ENCODE results near the gene SMAD6.

SMAD6 gene

DNA sequence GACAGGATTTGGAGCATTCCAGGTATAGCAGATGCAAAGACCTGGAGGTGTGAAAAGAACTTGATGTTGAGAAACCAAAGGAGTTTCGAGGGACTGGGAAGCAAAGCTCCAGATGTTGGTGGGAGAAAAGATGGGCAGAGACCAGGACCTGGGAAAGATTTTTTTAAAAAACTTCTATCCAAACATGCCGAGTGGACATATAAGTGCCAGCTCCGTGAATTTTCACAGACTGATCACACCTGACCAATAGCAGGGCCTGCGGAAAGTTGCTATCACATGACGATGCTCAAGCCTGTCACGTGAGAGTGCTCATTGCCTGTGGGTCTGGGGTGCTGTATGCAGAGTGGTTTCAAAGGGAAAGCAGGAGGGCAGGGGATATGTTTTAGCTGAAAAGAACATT is 19.9 kb downstream of the SMAD6 start:
- no peak for DNase-seq

- DNase-seq, result no peak
These were observed 20.9 kb downstream of the SMAD6 start for GRCh38 chr15:66722757-66723540.

DNA sequence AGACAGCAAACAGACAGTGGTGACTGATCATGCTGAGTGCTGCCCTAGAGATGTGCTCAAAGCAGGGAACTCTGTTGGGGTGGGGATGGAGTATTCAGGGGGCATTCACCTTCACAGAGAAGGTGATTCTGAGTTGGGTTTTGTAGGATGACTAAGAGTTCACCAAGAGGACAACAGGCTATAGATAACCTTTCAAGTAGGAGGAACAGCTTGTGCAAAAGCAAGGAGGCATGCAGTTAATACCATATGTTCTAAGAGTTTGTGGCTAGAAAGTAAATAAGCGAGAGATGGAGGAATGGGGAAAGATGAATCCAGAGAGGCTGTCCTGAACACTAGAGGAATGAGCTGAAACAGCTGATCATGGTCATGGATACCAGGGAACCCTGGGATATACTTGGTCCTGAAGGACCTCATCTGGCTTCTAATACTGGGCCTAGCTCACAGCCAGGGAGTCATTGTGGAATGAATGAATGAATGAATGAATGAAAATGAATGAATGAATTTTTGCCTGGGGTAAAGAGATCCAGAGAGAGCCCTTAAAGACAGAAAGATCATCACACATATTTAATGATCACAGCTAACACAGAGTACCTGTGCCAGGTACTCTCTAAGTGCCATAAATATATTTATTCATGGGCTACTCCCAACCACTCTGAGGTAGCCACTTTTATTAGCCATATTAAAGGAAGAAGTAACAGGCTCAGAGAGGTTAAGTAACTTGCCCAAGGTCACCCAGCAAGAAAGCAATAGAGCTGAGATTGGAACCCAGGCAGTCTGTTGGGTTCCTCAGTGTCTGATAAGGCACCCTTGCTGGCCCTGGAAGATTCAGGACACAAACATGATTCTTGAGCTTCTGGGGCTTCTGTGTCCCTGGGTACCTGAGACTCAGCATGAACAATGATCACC is 22.0 kb downstream of the SMAD6 start:
- no peak for DNase-seq

DNA sequence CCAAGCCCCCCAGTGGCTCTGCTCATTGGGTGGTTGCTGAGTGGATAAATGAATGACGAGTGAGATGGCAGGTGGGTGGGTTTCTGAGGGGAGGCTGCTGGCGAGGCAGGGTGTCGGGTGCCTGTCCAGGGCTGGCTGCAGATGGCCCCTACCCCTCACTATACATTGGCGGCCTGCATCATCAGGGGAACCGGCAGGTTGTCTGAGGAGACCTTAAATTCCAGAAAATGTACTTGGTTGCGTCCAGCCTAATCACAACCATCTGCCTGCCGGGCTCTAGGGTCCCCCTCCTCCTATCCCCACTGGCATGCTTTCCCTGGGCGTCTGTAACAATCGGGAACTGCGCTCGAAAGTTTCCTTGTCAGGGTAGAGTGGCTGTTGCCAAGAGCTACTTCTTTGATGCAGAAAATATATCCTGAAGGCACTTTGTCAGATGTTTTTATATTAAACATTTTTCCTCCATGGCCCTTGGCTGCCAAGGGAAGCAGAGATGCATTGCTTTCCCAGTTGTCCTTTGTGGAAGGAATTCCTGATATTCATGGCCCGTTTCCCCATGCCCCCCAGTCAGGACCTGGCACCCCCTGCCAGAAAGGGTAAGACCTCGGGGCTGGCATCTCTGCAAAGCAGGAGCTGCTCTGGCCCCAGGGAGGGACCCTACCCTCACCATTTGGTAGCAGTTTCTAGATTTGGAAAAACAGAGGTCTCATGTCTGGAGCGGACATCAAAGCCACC is 22.9 kb downstream of the SMAD6 start:
- peak; percentile 77 for DNase-seq

DNA sequence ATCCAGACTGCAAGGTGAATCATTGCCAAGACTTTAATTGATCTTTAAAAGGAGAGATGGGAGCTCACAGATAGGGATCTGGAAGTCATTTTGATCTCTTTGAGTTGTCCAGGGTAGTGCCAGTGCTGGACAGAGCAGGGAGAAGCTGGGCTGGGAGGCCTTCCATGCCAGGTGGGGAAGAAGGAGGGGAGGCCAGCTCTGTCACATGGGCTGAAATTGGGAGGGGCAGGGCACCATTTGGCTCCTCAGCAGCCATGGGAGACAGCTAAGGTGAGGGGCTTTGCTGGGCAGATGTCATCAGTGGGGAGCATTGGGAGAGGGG is 23.4 kb downstream of the SMAD6 start:
- no peak for DNase-seq

DNA sequence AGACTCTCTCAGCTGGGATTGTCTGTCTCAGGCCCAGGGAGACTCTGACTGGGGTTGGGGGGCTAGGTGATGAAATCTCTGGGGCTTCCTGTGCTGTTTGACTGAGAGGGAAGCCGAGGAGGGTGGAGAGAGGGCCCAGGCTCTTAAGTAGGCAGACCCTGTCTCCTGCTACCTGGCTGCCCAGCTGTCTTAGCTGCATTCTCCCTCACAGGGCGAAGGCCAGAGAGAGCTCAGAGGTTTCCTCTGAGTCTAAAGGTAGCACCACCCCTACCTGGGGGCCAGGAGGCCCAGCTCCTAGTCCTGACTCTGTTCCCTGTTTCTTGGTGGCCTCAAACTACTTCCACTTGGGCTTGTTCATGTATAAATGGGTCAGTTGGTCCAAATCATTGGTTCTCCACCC is 24.4 kb downstream of the SMAD6 start:
- no peak for DNase-seq

DNA sequence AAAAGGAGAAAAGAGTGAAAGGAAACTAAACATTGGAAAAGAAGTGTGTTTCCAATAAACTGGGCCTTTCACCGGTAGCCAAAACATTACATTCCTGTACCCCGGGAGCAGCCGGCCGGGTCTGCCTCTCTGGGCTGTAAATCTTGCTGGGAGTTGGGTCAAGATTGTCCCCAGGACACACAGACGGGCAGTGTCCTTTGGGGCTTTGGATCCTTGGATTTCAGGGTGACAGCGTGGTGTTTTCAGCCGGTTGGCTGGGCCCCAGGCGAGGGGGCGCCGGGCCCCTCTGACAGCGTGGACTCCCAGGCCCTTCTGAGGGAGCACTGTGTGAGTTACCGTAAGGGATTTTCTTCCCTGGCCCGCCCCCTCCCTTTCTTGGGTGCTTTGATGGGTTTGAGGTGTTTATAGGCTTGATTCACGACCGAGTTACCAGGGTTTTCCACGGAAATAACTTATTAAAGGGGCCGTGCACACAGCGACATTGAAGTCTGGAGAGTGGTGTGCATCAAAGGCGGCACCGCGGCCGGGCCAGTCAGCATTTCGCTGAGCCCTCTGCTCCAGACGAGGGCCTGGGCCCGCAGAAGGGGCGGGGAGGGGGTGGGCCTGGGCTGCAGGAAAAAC is 27.4 kb downstream of the SMAD6 start:
- DNase-seq, result peak; percentile 86

DNA sequence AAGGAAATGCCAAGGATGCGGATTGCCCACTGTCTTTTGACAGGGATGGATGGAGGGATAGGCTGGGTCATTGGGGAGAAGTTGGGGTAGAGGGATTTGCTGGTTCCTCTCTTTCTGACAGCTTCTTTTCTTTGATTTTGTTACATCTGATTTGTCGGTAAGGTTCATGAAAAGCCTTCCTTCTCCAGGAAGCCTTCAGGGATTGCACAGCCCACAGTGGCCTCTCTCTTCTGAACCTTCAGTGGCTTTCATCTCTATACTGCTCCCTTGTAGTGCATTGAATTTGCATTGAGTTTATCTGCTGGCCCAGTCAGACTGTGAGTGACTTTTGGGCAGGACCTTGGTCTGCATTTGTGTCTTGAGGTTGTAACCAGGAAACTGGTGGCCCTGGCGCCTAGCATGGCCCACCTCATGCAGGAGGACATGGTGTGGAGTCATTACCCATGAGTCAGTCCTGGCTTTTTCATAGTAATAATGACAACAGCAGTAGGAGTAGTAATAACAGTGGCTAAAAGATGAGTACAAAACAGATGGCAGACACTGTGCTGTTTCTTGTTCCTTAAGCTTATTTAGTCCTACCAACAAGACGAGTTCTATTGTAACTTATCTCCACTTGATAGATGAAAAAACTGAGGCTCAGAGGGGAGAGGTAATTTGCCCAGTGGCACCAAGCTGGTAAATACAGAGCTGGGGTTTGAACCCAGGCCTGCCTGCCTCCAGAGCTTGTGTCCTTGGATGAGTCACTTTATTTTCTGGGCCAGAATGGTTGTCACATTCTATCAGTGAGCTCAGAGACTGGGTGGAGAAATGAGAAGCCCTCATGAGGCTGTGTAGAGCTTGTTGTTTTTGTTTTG is 28.4 kb downstream of the SMAD6 start:
- no peak for DNase-seq

DNA sequence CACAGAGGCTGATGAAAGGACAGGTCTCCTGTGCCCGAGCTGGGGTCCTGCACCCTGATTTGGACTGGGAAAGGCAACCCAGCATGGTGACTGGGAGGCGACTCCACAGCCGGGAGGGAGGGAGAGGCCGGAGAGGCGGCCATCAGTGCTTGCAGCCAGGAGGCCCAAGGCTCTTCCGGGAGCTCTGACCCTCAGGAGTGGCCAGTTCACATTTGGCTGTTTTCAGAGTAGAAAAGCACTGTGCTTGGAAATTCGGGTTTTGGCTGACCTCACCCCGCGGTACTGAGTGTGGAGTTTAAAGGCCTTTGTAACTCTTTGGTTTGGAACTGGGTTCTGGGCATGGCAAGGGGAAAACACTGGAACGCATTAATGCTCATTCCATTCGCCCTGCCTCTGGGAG is 31.9 kb downstream of the SMAD6 start:
- DNase-seq, result no peak

DNA sequence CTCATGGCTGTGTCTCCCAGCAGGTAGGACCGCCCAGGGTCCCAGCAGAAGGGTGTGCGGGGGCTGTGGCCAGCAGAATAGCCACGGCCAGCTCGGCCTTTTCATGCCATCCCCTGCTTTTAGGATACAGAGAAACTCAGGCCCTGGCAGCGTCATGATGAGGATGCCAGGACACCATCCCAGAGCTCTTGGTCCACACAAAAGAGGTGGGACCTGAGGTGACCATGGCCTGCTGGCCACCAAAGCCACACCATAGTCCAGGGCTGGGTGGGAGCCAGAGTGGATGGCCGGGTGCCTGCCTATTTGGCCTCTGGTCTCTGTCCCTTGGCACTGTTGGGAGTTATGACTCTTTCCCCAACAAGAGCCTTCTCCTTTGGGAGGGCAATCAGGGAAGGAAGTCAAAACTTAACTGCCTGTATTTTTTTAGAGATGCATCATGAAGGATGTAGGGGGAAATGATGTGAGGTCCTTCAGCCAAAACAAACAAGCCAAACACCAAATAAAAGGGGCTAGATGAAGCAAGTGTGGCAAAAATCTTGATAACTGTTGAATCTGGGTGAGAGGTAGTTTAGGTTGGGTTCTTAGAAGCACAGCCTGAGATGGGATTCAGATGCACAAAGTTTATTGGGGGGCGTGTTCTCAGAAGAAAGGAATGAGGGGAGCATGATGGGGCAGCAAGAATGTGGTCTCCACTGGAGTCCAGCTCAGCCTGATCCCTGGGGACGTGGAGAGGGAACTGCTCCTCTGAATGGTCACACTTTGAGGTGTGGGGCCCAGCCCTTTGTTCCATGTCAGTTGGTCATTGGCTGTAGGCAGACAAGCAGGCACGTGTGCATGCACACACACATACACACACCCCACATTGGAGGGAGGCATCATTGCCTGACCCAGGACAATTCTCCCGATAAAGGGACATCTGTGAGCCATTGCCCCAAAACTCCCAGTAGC is 33.2 kb downstream of the SMAD6 start:
- DNase-seq, result no peak

- no peak for DNase-seq
These were observed 33.9 kb downstream of the SMAD6 start for GRCh38 chr15:66735909-66736305.

- DNase-seq, result no peak
These were observed 35.4 kb downstream of the SMAD6 start for GRCh38 chr15:66737243-66738010.

DNA sequence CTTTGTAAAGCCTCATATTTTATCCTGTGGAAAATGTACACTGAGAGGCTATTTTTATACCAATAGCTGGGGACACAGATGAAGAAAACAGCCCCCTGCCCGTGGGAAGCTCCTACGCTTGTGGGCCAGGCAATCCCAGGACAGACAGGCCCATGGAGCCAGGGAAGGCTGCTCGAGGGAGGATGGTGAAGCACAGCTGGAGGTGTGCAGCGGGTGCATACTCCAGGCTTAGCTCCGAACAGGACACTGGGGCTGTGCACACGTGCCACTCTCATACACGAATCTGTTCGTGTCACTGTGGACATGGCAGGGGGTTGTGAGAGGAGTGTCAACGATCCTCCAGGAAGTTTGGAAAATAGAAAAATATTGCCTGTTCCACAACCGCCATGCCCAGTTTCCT is 36.1 kb downstream of the SMAD6 start:
- DNase-seq, result no peak

DNA sequence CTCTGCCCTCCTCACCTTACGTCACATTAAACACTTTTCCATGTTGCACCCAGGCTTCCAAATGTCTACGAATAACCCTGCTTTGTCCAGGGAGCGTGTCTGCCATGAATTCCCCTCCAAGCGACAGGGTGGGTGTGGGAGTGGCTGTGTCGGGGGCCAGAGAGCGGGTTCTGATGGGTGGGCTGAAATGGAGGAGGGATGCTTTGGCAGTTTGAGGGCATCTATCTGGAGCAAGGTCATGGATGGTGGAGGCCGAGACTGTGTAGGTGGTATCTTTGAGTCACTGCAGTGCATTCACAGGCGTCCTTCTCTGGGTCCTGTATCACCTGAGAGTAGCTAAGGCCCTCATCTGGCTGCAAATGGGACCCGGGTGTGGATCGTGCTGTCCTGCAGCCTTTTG is 36.6 kb downstream of the SMAD6 start:
- no peak for DNase-seq

- DNase-seq, result no peak
These were observed 37.3 kb downstream of the SMAD6 start for GRCh38 chr15:66739287-66739686.

DNA sequence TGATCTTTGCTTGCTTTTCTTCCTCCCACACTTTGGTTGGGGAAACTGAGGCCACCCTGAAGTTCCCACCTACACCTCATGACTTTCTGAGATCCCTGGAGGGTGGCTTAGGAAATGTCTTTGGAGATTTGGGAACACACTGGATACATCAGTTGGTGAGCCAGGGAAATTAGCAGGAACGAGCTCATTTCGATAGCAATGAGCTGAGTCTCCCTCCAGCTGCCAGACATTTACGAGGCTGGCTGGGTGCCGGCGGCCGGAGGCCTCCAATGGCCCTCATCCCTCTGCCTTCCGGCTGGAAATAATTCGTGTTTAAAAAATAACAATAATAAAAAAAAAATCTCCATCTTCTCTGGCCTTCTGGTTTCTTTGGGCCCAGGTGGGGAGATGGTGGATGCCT is 38.8 kb downstream of the SMAD6 start:
- DNase-seq, result peak; percentile 85

GRCh38 chr15:66741646-66742045 is 39.6 kb downstream of the SMAD6 start:
- DNase-seq, result no peak

- DNase-seq, result no peak
These were observed 40.2 kb downstream of the SMAD6 start for GRCh38 chr15:66742286-66742685.

DNA sequence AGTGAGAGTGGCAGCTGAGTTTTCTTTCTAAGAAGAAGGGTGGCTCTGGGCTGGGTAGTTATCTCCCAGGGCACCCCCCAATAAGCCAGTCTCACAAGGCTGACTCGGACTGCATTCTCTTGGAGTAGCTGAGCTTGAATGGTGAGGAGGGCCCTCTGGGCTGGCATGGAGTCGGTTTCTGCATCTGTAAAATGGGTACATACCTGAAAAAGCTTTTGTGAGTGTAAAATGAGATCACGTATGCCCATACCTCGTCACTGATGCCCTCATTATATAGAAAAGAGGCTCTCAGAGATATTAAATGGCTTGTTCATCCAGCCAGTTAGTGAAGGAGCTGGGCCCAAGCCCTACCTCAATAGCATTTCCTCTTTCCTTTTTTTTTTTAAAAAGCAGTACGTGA is 41.2 kb downstream of the SMAD6 start:
- DNase-seq, result no peak

Data from left hindlimb (tissue), 1 donor.